HG03095 (cell line): ENCODE measurements around the gene CASKIN2.

Experiments used
- ATAC-seq: cut with Tn5 transposase; IDR thresholded peaks from one replicate; pipeline ENCODE4 v1.9.1; 2021; ENCODE audit warnings: moderate library complexity; ENCODE audit not compliant: unreplicated experiment

The CASKIN2 gene

DNA sequence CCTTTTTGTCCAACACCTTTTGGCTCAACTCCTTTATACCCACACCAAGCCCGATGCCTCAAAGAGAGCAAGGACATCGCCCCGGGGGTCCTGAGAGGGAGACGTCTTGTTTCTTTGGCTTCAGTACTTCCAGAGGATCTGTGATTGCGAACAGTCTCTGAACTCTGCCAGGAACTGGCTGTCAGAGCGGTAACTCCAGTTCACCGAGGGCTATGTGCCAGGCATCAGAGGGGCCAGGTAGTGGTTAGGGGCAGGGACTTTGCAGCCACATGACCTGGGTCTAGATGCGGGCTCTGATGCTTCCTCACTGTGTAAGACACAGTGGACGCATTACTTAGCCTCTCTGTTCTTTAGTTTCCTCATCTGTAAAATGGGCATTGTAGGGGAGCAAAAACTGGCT, 31.8 kb upstream of the CASKIN2 start:
- no peak for ATAC-seq

DNA sequence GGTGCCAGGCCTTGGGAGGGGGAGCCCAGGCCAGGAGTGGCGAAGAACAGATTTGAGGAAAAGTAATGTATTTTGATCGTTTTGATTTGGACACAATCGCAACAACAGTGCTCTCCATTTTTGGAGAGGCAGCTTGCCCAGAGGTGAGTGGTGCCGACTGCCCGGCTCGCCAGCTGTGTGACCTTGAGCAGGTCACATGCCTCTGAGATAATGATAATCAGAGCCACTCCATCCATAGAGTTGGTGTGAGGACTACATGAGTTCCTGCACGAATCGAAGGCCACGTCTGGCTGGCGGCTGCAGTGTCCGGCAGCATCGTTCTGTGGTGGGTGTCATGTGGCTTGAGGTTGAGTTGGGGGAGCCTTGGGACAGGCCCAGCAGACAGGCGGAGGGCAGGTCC, 30.8 kb upstream of the CASKIN2 start:
- ATAC-seq: no peak

DNA sequence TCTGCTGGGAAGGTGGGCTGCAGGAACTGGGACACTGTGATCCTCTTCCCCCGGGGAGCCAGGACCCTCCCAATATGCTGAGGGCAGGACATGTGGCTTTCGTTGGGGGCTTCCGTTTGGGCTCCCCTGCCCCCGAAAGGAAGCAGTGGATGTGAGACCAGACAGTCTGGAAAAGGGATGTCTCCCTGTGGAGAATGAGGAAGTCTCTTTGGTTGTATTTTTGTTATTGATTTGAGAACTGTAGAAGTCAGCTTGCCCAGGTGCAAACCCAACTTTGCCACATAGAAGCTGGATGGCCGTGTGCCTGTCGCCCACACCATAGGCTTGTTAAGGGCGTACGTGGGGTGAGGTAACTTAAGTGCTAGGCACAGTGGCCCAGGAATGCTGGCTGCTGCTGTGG, 28.9 kb upstream of the CASKIN2 start:
- ATAC-seq: no peak

DNA sequence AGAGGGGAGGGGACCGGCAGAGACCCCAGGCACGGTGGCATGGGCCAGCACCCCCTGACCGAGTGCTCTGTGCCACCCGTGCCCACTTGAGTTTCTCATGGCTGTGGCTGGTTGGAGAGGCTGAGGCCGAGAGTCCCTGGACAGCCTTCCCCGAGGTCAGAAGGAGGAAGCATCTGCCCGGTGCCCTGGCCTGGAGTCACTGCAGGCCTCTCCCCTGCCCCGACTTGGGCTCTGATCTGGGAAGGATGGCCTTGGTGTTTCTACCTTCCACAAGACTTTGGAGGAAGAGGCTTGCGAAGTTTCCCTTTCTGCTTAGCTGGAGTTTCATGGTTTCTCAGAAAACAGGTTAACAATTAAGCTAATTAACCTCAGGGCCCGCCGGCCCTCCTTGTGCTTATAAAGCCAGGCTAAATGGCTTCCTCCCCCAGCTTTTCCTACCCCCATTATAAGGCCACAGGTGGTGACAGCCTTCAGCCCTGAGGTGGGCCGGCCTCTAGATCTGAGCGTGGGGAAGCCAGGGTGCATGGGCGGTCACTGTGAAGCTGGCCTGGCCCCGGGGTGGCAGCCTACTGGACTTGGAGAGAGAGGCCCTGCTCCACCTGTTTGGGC, 27.5 kb upstream of the CASKIN2 start:
- ATAC-seq: no peak

DNA sequence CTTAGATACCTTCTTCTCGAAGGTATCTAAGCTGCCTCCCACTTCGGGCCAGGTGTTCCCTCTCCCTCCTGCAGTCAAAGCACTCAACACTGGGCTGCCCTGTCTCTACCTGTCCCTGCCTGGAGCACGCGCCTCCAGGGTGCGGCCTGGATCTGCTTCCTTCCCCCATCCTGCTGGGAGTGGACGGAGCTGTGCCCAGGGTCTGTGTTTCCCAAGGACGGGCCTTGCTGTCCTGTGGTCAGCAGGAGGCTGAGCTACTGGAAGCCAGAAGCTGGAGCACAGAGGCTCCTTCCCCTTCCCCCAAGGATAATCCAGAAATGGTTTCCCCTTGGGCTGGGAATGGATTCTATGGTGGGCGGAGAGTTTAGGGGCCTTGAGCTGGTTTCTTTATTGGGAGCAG, 26.9 kb upstream of the CASKIN2 start:
- no peak for ATAC-seq

DNA sequence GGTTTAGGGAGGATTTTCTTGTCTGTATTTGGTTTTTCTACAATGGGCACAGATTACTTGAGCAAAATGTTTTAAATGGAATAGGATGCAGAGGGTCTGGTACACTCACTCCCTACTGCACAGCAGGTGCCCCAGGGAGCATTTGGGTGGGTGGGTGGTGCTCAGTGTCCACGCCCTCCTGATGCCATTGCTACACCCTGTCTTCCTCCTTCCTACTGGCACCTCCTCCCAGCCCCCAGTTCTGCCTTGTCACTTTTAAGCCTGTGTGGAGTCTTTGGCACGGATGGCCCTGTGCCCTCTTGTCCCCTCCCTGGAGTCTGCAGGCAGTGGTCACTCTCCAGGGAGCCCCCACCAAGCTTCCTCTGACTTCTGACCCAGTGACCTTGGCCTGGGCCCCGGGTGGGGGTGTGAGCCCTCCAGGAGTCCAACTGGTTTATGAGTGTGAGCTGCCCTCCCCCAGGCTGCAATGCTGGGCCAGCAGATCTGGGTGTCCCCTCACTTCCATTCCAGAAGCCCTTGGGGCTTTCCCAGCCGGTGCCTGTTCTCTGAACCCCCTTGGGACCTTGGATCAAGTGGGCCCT, 25.7 kb upstream of the CASKIN2 start:
- no peak for ATAC-seq

DNA sequence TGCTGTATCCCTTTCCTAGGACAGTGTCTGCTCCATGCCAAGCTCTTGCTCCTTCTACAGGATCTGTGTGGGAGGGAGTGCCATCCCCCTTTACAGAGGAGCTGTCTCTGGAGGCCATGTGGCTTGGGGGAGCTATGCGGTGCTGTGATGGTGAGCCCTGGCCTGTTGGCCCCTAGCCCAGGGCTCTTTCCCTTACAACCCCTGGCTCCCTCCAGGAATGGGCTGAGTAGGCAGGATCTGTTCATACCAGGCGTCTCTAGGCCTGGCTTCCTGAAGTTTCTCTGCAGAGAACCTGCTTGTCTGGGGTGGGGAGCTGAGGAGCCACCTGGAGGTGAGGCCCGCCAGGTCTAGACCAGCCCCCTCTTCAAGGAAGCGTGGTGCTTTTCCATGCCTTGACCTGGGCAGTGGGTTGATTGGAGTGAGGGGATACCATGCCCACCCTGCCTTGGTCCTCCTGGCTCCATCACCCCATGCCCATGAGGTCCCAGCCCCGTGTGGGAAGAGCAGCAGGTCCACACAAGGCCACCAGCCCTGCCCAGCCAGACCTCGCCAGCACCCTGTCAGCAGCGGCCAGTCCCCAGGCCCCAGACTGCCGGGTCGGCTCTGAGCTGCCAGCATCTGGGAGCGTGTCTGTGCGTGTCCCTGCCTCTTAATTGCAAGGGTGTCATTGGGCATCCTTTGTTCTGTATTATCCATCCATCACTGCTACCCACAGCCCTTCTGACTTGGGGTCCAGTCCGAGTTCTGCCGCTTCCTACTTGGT, 24.8 kb upstream of the CASKIN2 start:
- ATAC-seq: no peak

DNA sequence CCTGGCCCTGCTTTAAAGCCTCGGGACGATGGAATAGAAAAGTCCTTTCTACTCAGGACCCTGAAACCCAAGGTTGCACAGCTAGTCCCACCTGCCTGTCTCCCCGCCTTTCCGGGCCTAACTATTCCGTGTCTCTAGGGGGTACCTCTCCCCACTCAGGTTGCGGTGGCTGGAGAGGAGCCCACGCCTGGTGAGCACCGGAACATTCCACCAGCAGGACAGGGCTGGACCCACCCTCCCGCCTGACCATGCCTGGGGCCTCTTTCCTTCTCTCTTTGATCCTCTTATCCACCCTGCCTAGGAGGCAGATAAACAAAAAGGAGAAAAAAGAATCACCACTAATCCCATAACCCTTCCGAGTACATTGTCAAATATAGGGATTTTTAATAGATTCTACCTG, 21.0 kb upstream of the CASKIN2 start:
- ATAC-seq: no peak

DNA sequence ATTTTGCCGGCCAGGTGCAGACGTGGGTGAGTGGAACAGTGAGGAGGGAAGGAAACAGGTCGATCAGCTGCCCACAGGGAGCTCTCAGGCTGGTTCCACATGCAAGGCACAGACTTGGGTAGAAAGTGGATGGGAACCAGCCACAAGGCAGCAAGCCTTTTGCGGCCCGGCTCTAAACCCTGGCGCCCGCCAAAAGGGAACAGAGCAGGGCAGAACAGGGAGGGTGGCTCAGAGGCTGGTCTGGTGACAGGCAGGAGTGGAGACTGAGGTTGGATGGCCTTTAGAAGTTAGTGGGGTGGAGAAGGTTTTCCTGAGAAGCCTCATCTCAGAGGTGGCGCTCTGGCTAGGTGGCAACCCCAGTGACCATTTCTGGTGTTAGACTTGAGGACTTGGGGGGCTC, 20.5 kb upstream of the CASKIN2 start:
- ATAC-seq: no peak

DNA sequence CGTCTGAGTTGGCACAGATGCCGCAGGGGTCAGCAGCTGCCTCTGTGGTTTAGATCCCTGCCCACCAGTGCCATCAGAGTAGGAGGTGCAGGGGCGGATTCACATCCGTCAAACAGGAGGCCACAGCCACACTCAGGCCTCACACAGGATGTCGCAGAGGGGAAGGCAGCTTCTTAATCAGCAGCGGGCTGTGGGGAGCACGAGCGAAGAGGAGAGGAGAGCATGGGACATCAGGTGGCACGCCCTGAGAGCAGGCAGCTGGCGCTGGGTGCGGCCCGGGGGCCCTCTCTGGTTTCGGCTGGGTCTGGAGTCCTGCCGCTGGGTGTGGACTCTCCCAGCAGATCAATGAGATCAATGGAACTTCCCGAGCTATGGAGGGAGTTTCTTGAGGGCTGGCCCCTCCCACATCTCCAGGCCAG, 19.8 kb upstream of the CASKIN2 start:
- no peak for ATAC-seq

DNA sequence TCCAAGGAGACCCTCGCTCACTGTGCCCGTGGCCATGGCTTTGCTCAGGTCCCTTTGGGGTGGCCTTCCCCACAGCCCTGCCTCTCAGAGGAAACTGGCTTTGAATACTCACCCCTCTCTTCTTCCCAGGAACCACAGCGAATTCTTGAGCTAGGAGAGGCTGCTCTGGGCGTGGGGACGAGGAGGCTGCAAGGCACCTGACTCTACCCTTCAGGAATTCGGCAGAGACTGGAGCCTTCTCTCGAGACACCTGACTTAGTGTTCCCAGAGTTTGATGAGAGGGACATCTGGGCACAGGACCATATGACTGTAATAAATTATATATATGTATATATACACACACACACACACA, 16.4 kb upstream of the CASKIN2 start:
- ATAC-seq: no peak

DNA sequence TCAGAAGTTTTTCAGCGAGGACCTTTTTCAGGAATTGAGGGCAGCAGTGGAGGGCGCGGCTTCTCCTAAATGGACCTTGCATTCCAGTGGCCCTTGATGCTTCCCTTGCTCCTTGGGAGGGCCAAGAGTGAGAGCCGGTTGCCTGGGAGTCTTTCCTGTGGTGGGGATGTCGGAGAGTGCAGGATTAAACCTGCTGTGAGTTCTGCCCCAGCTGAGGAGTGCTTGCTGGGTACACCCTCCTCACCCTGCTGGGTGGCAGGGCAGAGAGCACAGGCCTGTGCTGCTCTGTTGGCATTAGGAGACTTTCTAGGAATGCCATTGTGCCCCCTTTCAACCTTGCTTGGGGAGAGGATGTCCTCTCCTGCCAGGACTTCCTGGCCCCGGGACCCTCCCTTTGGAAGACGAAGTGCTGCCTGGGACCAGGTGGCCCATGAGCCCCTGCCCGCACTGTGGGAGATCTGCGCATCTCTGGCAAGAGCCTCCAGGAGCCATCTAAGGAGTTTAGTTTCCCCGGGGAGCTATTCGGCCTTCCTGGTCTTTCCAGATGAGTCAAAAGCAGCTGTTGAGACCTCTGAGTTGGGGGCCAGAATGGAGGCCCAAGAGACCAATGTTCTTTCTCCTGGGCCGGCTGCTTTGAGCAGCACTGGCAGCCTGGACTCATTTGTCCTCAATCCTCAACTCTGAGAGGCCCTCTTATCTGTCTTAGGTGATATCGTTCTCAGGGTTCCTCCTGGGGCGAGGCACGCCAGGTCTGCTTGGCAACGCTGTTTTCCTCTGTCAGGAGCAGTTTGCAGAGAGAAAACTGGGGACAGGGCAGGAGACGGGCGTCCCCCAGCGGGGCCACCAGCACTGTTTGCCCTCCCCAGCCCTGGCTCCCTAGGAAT, 15.7 kb upstream of the CASKIN2 start:
- no peak for ATAC-seq

DNA sequence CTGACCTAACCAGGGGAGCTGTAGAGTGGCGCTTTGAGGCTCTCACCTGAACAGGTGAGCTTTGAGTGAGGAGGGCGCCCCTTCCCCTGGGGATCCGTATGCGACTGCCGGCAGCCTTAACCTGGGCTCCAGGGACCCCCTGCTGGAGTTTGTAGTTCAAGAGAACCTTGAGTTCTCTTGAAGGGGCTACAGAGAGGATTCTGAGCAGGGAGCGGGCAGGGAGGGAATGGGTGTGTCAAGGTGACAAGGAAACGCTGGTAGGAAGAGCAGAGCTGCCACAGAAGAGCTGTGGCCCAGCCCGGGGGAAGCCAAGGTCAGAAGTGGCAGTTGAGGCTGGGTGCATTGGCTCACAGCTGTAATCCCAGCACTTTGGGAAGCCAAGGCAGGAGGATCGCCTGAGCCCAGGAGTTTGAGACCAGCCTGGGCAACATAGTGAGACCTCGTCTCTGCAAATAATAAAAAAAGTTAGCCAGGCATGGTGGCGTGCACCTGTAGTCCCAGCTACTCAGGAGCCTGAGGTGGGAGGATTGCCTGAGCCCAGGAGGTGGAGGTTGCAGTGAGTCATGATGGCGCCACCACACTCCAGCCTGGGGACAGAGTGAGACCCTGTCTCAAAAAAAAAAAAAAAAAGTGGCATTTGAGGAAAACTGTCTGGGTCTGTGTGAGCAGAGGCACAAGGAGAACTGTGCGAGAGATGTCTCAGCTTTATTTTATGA, 11.4 kb upstream of the CASKIN2 start:
- no peak for ATAC-seq

DNA sequence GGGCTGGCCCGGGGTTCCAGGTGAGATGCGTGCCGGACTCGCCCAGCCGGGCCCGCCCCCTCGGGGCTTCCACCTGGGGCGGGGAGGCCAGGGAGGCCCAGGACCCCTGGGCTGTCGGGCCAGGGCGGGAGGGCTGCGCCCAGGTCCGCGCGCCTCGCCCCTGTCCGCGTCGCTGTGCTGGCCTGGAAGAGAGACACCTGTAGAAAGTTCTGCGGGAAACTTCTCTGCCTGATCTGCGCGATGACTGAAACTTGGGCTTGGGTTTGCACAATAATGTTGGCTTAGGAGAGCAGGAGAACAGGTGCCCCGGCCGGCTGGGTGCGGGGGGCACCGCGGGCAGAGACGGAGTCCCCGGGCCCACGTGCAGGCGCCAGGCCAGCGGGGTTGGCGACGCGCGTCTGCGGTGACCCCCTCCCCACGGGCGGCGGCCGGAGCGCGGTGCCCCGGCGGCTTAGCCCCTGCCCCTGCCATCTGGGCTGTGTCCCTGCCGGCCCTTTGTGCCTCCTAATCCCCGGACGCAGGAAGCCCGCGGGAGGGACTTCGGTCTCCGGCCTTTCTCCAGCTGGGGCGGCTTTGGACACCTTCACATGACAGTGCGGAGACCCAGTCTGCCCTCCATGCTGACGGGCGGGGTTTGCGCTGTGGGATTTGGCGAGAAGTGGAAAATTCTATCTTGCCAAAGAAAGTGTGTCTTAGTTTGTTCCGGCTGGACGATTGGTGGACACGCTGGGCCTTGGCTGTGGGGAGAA, 10.6 kb upstream of the CASKIN2 start:
- ATAC-seq: no peak

DNA sequence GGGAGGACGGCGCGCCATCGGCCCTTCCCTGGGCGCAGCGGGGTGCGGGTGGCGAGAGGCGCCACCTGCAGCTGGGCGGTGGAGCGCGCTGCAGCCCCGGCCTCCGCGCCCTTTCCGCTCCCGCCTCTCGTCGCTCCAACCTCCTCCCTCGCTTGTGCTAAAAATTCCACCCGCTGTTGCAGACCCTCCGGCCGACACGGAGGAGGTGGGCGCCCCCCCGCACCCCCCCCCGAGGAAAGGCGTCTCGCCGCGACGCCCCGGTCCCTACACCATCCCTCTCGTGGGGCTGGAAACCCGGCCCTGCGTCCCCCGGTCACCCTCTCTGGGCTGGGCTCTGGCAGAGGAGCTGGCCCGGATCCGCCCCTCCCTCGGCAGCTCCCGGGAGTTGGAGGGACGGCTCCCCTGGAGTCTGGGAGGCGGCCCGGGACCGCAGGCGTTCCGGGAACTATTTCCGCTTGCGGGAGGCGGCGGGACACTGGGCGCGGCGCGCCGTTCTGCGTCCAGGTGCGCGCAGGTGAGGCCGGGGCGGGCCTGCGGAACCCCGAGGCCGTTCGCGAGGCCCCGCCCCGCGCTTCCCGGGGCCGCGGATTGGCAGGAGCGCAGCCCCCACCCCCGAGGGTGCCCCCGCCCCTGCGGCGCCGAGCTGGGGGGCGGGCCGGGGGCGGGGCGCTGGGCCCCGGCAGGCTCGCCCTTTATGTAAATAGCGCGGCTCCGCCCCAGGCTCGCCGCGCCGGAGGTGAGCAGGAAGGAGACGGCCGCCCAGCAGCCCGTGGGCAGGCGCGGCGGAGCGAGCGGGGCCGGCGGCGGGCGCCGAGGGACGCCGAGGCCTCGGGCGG, 9.9 kb upstream of the CASKIN2 start, which contains the start of gene LLGL2:
Gene LLGL2 (plus strand): TSS at position 728 of the 836 bp plus-strand sequence. CDS start 17,730 bp downstream, outside the sequence.
- ATAC-seq: peak; percentile 78

DNA sequence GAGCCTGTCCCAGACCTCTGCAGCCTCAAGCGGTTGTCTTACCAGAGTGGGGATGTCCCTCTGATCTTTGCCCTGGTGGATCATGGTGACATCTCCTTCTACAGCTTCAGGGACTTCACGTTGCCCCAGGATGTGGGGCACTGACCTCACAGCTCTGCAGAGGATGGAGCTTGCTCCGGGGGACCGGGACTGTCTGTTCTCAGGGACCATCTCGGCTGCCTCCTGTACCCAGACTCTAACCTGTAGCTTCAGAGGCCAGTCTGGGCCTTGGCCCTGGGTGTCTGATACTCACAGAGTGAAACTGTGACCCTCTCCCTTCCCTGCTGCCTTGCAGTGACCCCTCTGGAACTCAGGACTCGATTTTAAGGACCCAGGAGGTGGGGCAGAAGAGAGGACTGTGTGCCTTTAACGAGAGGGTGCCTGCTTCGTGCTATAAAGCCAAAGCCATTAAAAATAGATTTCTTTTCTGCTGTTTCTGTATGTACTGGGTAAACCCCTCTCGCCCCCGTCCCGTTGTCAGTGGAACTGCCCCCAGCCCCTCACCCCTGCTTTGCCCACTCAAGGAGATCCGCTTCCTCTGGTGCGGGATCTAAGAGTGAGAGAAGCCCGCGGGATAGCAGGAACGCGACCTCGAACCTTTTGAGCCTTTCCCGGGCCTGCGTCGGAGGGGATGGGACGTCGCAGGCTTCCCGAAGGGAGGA, 9.1 kb upstream of the CASKIN2 start:
- ATAC-seq: no peak

DNA sequence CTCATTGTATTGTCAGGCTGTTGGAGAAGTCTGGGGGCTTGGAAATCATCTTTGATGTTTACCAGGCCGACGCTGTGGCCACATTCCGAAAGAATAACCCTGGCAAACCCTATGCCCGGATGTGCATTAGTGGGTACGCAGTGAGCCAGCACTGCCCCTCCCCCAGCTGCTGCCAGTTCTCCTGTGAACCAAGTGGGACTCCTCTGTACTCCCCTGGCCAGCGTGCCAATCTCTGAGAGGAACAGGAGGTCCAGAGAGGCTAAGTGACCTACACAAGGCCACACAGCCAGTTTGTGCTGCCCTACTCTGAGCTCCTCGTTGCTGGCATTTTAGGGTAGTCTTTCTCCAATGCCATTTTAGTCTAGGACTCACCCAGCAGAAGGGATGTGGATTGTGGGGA, 8.3 kb upstream of the CASKIN2 start:
- ATAC-seq: no peak

DNA sequence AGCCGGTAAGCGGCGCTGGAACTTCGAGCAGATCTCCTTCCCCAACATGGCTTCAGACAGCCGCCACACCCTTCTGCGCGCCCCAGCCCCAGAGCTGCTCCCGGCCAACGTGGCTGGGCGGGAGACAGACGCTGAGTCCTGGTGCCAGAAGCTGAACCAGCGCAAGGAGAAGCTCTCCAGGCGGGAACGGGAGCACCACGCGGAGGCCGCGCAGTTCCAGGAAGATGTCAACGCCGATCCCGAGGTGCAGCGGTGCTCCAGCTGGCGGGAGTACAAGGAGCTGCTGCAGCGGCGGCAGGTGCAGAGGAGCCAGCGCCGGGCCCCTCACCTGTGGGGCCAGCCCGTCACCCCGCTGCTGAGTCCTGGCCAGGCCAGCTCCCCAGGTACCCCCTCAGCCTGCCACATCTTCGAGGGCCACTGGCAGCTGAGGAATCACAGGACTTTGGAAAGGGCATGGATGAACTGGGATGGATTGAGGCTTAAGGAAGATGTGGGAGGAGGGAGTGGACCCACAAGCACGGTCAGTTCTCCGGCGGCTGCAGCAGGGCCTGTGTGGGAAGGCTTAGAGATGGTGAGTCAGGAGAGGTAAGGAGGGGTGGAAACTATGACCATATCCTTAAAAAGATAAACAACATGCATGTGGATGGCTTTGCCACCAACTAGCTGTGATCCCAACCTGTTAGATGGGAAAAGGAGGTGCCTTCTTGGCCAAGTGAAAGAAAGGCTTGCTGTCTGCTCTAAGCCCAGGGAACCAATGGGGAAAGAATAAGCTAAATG, 6.8 kb upstream of the CASKIN2 start:
- ATAC-seq: no peak
